GM19455 (cell line): Measurements from ENCODE around the gene TRIML1.

ENCODE experiments used
- ATAC-seq: cut with Tn5 transposase; IDR thresholded peaks from one replicate; pipeline ENCODE4 v1.9.1; 2021; ENCODE audit not compliant: unreplicated experiment

TRIML1 gene

GRCh38 chr4:188139141-188139540, at the start of gene TRIML1:
TSS of gene TRIML1 (plus strand) at chr4:188139441. CDS start at chr4:188139559, 118 bp downstream.
- ATAC-seq: no peak

GRCh38 chr4:188092824-188093223, 46.4 kb upstream of the TRIML1 start:
- no peak for ATAC-seq

- no peak for ATAC-seq
Measured at GRCh38 chr4:188106454-188106853, 32.8 kb upstream of the TRIML1 start.

- ATAC-seq: no peak
Measured at GRCh38 chr4:188107931-188108843, 31.1 kb upstream of the TRIML1 start.

- ATAC-seq: no peak
Measured at GRCh38 chr4:188109157-188109755, 30.0 kb upstream of the TRIML1 start, which contains the start of gene TRIML2. TSS of gene TRIML2 (minus strand) at chr4:188109603. CDS start at chr4:188105368, 4,235 bp downstream.

- ATAC-seq: no peak
Measured at GRCh38 chr4:188110036-188110435, 29.2 kb upstream of the TRIML1 start.

- ATAC-seq: no peak
Measured at GRCh38 chr4:188110741-188111471, 28.3 kb upstream of the TRIML1 start.

GRCh38 chr4:188111955-188112354, 27.3 kb upstream of the TRIML1 start:
- no peak for ATAC-seq

GRCh38 chr4:188113156-188113555, 26.1 kb upstream of the TRIML1 start:
- ATAC-seq: no peak

GRCh38 chr4:188117631-188118324, 21.5 kb upstream of the TRIML1 start:
- ATAC-seq: no peak

- no peak for ATAC-seq
Measured at GRCh38 chr4:188121530-188121929, 17.7 kb upstream of the TRIML1 start.

GRCh38 chr4:188127214-188127874, 11.9 kb upstream of the TRIML1 start:
- ATAC-seq: no peak

GRCh38 chr4:188130355-188130754, 8.9 kb upstream of the TRIML1 start:
- no peak for ATAC-seq

- ATAC-seq: no peak
Measured at GRCh38 chr4:188132232-188132631, 7.0 kb upstream of the TRIML1 start.

GRCh38 chr4:188138227-188138626, 1.0 kb upstream of the TRIML1 start:
- ATAC-seq: no peak

- ATAC-seq: no peak
Measured at GRCh38 chr4:188139671-188140070, 430 bp downstream of the TRIML1 start.

- no peak for ATAC-seq
Measured at GRCh38 chr4:188143731-188144130, 4.5 kb downstream of the TRIML1 start.

GRCh38 chr4:188145601-188146000, 6.4 kb downstream of the TRIML1 start:
- no peak for ATAC-seq

GRCh38 chr4:188146618-188147017, 7.4 kb downstream of the TRIML1 start:
- no peak for ATAC-seq

- no peak for ATAC-seq
Measured at GRCh38 chr4:188147176-188147575, 7.9 kb downstream of the TRIML1 start.
